ENCODE measurements around the gene DCK. TPM values are rescaled to one million over a fixed set of nuclear protein-coding genes. Genes with fewer than 3 reads are reported as not detected.
"Not testable (repeated sequence)": the region's sequence is repeated elsewhere in the genome, so short reads cannot be mapped to it uniquely, and the experiment has no call there.

The DCK gene
- polyA plus RNA-seq, 1 donor from 2014 or later = 112 TPM

GRCh38 chr4:70991596-70991995, 1.9 kb upstream of the DCK start:
- Mint-ChIP-seq H3K27ac (peak overlapping the region in 1 of 3 donors; percentile 22), H3K4me3 (peak overlapping the region in 1 of 4 donors; percentile 100), H3K36me3 (no peaks in the 10 kb centered on the region)

GRCh38 chr4:70992391-70992881, 1.0 kb upstream of the DCK start:
- Mint-ChIP-seq H3K9me3 (no peaks in the 10 kb centered on the region), H3K27me3 (no peaks in the 10 kb centered on the region), H3K36me3 (no peaks in the 10 kb centered on the region), H3K27ac (peak overlapping the region; percentile 22 to 99 (median 96)), H3K4me1 (peaks cover 17 to 32% (median 27%) of the 10 kb centered on the region in 3 donors), H3K4me3 (peak overlapping the region; percentile 97 to 100 (median 98))

More at GRCh38 chr4:70991596-70991995, 1.9 kb upstream of the DCK start:
- Mint-ChIP-seq H3K4me1 (peaks cover 10 to 23% (median 21%) of the 10 kb centered on the region in 3 donors), H3K9me3 (no peaks in the 10 kb centered on the region), H3K27me3 (no peaks in the 10 kb centered on the region)

- peak overlapping the region; percentile 22 to 99 (median 96) for H3K27ac Mint-ChIP-seq
- H3K36me3 Mint-ChIP-seq = no peaks in the 10 kb centered on the region
- H3K4me3 Mint-ChIP-seq = peak overlapping the region; percentile 97 to 100 (median 98)
- no peaks in the 10 kb centered on the region for H3K27me3 Mint-ChIP-seq
- no peaks in the 10 kb centered on the region for H3K9me3 Mint-ChIP-seq
- peaks cover 19 to 42% (median 30%) of the 10 kb centered on the region in 3 donors for H3K4me1 Mint-ChIP-seq
These were observed 569 bp downstream of the DCK start for GRCh38 chr4:70994069-70994366.

- Mint-ChIP-seq H3K27me3 (no peaks in the 10 kb centered on the region), H3K27ac (peak overlapping the region; percentile 22 to 99 (median 96)), H3K9me3 (no peaks in the 10 kb centered on the region), H3K36me3 (peaks cover under 1% of the 10 kb centered on the region), H3K4me3 (peak overlapping the region; percentile 97 to 100 (median 98)), H3K4me1 (peaks cover 24 to 48% (median 35%) of the 10 kb centered on the region in 3 donors)
These were observed 1.1 kb downstream of the DCK start for GRCh38 chr4:70994387-70995099.

- peaks cover 13% of the 10 kb centered on the region for H3K36me3 Mint-ChIP-seq
These were observed 2.5 kb downstream of the DCK start for GRCh38 chr4:70996018-70996360.

GRCh38 chr4:70997036-70997435, 3.6 kb downstream of the DCK start:
- peak overlapping the region; percentile 97 to 100 (median 98) for H3K4me3 Mint-ChIP-seq
- H3K9me3 Mint-ChIP-seq = no peaks in the 10 kb centered on the region

More at GRCh38 chr4:70996018-70996360, 2.5 kb downstream of the DCK start:
- Mint-ChIP-seq H3K4me3 (peak overlapping the region; percentile 97 to 100 (median 98)), H3K9me3 (no peaks in the 10 kb centered on the region), H3K27me3 (no peaks in the 10 kb centered on the region), H3K4me1 (peaks cover 33 to 60% (median 40%) of the 10 kb centered on the region in 3 donors), H3K27ac (peak overlapping the region; percentile 22 to 99 (median 96))

GRCh38 chr4:70997546-70997945, 4.1 kb downstream of the DCK start:
- no peaks in the 10 kb centered on the region for H3K9me3 Mint-ChIP-seq
- H3K27me3 Mint-ChIP-seq = no peaks in the 10 kb centered on the region
- peaks cover 21% of the 10 kb centered on the region for H3K36me3 Mint-ChIP-seq
- peak overlapping the region; percentile 22 to 99 (median 83) for H3K27ac Mint-ChIP-seq
- peaks cover 48 to 69% (median 54%) of the 10 kb centered on the region in 3 donors for H3K4me1 Mint-ChIP-seq
- peak overlapping the region; percentile 97 to 100 (median 98) for H3K4me3 Mint-ChIP-seq

More at GRCh38 chr4:70997036-70997435, 3.6 kb downstream of the DCK start:
- H3K27me3 Mint-ChIP-seq = no peaks in the 10 kb centered on the region
- peaks cover 21% of the 10 kb centered on the region for H3K36me3 Mint-ChIP-seq
- peak overlapping the region; percentile 22 to 99 (median 83) for H3K27ac Mint-ChIP-seq
- H3K4me1 Mint-ChIP-seq = peaks cover 44 to 68% (median 50%) of the 10 kb centered on the region in 3 donors

- H3K4me3 Mint-ChIP-seq = peak overlapping the region; percentile 16 to 92 (median 66)
- not testable (repeated sequence) for H3K9me3 Mint-ChIP-seq, H3K27me3 Mint-ChIP-seq
- peaks cover 63 to 84% (median 68%) of the 10 kb centered on the region in 3 donors for H3K4me1 Mint-ChIP-seq
- H3K36me3 Mint-ChIP-seq = peaks cover 25% of the 10 kb centered on the region
- H3K27ac Mint-ChIP-seq = peak overlapping the region; percentile 70 to 93 (median 77)
These were observed 6.2 kb downstream of the DCK start for GRCh38 chr4:70999639-71000038.

- Mint-ChIP-seq H3K4me3 (peak overlapping the region; percentile 21 to 92 (median 64)), H3K27ac (peak overlapping the region; percentile 70 to 97 (median 88)), H3K36me3 (peaks cover 25% of the 10 kb centered on the region), H3K4me1 (peaks cover 65 to 80% (median 68%) of the 10 kb centered on the region in 3 donors)
- H3K9me3 Mint-ChIP-seq, H3K27me3 Mint-ChIP-seq: not testable (repeated sequence)
These were observed 7.9 kb downstream of the DCK start for GRCh38 chr4:71001363-71001762.

GRCh38 chr4:71004281-71004851, 10.9 kb downstream of the DCK start:
- Mint-ChIP-seq H3K27ac (peak overlapping the region; percentile 97 to 99 (median 98)), H3K27me3 (peaks cover 5% of the 10 kb centered on the region), H3K4me3 (peak overlapping the region; percentile 77 to 92 (median 92)), H3K36me3 (peaks cover 27% of the 10 kb centered on the region), H3K4me1 (peaks cover 70 to 78% (median 75%) of the 10 kb centered on the region in 3 donors), H3K9me3 (no peaks in the 10 kb centered on the region)

- Mint-ChIP-seq H3K4me1 (peaks cover 70 to 79% (median 75%) of the 10 kb centered on the region in 3 donors), H3K4me3 (peak overlapping the region; percentile 77 to 92 (median 92)), H3K36me3 (peaks cover 21% of the 10 kb centered on the region), H3K27ac (peak overlapping the region; percentile 97 to 99 (median 98))
- H3K27me3 Mint-ChIP-seq, H3K9me3 Mint-ChIP-seq: not testable (repeated sequence)
These were observed 11.6 kb downstream of the DCK start for GRCh38 chr4:71005025-71005424.

GRCh38 chr4:71006203-71006907, 12.9 kb downstream of the DCK start:
- Mint-ChIP-seq H3K27ac (peak overlapping the region; percentile 84 to 92 (median 91)), H3K9me3 (no peaks in the 10 kb centered on the region), H3K27me3 (peaks cover 5% of the 10 kb centered on the region), H3K4me3 (peak overlapping the region; percentile 46 to 74 (median 56)), H3K36me3 (peaks cover 11% of the 10 kb centered on the region), H3K4me1 (peaks cover 63 to 69% (median 69%) of the 10 kb centered on the region in 3 donors)

GRCh38 chr4:71008196-71008595, 14.7 kb downstream of the DCK start:
- Mint-ChIP-seq H3K4me1 (peaks cover 48 to 55% (median 54%) of the 10 kb centered on the region in 3 donors), H3K27ac (peak overlapping the region in 2 of 3 donors; percentile 84 to 92), H3K9me3 (no peaks in the 10 kb centered on the region), H3K36me3 (peaks cover 4% of the 10 kb centered on the region), H3K4me3 (peak overlapping the region in 1 of 4 donors; percentile 65), H3K27me3 (peaks cover 3% of the 10 kb centered on the region)

- H3K4me3 Mint-ChIP-seq = peak overlapping the region in 1 of 4 donors; percentile 33
- H3K9me3 Mint-ChIP-seq = no peaks in the 10 kb centered on the region
- H3K36me3 Mint-ChIP-seq = peaks cover 4% of the 10 kb centered on the region
- H3K4me1 Mint-ChIP-seq = peaks cover 39 to 48% (median 45%) of the 10 kb centered on the region in 3 donors
- peak overlapping the region in 2 of 3 donors; percentile 59 to 80 for H3K27ac Mint-ChIP-seq
- no peaks in the 10 kb centered on the region for H3K27me3 Mint-ChIP-seq
These were observed 15.6 kb downstream of the DCK start for GRCh38 chr4:71009086-71009485.
